A673 (cell line): ENCODE data around the gene ABCC5.

Experiments
- EZH2 ChIP-seq: fragments of 200-600 bp; sonication (generic); IDR thresholded peaks from 2 replicates; pipeline ENCODE4 v1.6.1; 2017; ENCODE audit warnings: borderline replicate concordance, low read depth, mild to moderate bottlenecking, mixed read lengths, antibody characterized with exemption, low read length; ENCODE audit not compliant: poor library complexity, severe bottlenecking
- TF ChIP-seq, protein P1 (sequence below): fragments of 300-800, 200-600 bp; sonication (generic); conservative IDR thresholded peaks from 2 replicates; pipeline ENCODE4 v1.5.1; 2017; ENCODE audit warnings: low read depth, mild to moderate bottlenecking, antibody characterized with exemption, low read length, moderate library complexity, mixed read lengths

DNA sequence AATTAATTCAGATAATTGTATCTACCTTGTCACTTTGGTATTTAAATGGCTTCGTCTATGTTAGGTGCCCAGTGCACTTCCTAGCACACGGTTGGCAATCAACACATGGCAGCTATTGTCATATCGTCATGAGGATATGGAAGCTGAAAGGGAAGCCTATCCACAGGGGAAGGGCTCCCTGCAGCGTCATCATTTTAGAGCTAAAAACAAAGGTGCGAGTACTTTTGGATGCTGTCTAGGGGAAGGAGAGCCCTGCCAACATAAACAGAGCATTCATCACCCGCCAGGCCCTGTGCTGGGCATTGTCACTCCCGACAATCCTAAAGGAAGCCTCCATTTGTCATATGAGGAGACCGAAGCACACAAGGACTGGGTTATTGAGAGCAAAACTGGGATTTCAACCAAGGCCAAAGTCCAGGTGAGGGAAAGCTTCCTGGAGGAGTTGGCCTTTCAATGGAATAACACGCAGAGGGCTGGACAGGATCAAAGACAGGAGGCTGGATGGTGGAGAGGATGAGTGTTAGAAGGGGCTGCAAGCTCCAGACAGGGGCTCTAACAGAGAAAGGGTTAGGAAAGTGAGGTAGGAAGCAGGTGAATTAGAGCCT, 125.0 kb downstream of the ABCC5 start:
- TF ChIP-seq, protein P1, sequence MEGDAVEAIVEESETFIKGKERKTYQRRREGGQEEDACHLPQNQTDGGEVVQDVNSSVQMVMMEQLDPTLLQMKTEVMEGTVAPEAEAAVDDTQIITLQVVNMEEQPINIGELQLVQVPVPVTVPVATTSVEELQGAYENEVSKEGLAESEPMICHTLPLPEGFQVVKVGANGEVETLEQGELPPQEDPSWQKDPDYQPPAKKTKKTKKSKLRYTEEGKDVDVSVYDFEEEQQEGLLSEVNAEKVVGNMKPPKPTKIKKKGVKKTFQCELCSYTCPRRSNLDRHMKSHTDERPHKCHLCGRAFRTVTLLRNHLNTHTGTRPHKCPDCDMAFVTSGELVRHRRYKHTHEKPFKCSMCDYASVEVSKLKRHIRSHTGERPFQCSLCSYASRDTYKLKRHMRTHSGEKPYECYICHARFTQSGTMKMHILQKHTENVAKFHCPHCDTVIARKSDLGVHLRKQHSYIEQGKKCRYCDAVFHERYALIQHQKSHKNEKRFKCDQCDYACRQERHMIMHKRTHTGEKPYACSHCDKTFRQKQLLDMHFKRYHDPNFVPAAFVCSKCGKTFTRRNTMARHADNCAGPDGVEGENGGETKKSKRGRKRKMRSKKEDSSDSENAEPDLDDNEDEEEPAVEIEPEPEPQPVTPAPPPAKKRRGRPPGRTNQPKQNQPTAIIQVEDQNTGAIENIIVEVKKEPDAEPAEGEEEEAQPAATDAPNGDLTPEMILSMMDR, result no peak
- TF ChIP-seq EZH2, result no peak
